Dedifferentiated amniotic fluid mesenchymal stem cell (primary cell): Measurements from ENCODE around the gene MYO9A.

Experiments
- DNase-seq: peaks from one replicate; pipeline ENCODE4 v3.0.0-alpha.2; 2016; ENCODE audit errors: extremely low spot score

The MYO9A gene

DNA sequence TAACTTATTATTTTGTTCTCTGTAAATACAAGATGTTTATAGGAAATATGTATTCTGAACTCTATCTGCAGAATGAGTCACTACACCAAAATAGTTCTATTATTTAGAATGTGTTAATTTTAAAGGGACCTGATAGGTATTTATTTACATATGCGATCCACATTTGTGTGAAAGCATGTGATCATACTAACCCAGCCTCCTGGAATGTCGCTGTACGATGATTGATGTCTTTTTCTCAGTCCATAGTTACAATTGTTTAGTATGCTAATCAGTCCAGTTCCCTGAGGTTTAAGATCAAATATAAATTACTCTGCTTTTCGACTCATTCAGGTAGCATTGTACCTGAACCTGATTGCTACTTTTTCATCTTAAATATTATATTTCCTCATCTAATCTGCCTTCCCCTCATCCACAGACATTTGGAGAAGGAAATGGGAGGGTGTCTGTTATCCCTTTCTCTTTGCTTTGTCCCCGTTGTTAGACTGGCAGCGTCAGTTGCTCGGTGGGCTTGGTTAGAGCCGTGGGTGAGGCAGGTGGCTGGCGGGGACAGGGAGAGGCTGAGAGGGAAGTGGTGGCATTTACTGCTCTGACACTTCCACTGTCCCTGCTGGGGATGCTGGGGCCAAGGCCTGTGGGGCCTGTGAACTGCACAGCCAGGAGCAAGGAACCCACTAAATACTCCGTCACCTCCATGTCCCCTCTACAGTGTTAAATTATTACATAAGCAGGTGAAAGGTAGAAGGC lies 335.4 kb downstream of the MYO9A start:
- DNase-seq: no peak

DNA sequence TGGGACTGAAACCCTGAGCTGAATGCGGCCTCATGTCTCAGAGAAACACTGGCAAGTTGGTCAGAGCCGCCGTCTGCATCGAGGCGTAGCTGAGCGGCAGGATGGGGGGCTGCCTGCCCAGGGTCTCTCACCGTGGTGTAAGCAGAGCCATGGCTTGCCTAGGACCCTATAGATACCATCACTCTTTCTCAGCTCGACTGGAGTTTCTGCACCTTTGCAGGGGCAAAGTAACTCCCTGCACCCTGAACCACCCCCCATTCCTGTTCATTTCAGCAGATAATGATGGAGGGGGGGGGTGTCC lies 336.0 kb downstream of the MYO9A start:
- no peak for DNase-seq

DNA sequence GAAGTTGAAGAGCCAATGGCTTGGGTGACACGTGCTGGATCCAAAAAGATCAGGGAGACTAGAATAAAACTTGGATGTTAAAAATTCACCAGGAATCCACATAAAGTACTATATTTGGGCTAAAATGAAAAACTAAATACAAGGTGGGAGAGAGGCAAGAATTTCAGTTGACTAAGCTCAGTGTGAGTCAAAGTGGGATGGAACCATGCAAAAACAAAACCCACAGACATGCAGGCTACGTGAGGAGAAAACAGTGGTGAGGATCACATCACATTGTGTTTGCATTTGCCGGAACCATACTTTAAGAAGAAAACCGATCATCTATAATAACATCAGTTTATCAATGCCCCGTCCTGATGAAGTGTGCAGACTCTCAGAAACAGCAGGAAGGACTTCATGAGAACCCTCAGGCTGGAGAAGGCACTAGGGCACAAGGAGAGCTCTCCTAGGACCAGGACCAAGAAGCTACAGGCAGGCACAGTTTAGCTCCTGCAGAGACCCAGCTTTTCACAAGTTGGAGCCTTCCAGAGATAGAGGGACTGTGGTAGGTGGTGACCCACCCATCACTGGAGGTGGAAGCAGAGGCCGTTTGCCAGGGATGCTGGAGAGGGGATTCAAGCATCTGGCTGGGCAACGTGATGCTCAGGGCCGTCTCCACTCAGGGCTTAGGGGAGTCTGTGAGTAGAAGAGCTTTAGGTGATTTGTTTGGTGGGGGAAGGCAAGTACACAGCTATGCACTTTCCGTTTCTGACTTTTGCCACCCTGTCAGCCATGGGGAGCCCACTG lies 336.6 kb downstream of the MYO9A start:
- no peak for DNase-seq

DNA sequence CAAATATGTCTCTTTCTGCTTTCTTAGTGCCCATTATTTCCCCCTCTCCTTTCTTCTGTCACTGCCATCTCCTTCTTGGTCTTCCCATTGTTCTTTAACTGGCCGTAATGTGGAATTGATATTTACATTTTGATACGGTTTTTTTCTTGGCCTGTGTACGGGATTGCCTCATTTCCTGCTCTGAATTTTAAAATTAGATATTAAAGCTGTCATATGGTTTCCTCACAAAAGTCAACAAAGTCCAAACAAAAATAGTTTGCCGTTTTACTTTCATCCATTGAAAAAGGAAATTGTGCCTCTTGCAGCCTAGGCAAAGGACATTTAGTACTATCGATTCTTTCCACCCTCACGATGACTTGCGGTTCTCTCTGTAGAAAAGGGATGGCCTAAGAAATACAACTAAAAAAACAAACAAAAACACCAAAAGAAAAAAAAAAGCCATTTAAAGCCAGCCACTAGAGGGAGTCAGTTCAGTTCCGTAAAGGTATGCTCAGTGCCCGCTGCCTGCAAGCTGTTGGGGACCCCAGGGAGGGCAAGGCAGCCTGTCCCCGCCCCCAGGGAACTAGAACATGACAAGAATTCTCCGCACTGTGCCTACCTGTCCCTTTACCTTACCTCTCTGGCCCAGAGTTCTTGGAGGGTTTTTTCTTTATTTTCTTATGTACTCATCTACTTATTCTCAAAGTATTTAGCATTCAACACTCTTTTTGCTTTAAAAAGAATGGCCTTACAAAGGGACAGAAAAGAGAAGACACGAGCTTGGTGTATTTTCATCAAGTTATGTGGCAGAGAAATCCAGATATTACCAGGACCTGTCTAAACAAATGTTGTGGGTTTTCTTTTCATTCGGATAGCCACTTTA lies 337.6 kb downstream of the MYO9A start:
- DNase-seq: peak; percentile 72

DNA sequence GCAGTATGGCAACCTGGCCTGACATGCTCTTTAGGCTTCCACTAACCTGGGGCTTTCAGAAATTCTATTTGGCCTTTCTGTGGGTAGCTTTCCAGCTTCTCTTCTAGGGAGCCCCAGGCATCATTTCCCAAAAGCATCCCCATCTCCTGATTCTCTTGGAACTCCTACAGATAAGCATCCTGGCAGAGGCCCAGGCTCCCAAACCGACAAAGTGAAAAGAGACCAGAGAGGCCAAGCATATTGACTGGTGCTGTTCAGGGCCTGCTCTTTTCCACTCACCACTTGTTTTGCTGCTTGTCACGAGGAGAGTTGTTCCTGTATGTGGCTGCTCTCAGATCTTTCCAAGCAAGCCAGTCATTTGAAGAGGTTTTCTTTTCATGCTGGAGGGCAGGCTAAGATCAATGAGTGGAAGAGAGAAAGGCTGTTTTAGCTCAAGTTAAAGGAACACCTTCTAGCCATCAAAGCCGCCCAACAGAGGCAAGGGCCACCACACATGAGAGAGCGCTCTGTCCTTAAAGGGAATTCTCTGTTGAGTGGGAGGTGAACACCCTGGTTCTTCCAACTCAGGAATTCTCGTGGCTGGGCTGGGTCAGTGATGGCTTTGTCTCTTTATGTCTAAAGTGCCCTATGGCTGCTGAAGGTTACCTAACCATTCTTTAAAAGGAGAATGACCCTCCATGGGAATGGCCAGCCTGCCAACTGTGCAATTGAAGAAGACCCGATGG lies 338.7 kb downstream of the MYO9A start:
- DNase-seq: no peak

DNA sequence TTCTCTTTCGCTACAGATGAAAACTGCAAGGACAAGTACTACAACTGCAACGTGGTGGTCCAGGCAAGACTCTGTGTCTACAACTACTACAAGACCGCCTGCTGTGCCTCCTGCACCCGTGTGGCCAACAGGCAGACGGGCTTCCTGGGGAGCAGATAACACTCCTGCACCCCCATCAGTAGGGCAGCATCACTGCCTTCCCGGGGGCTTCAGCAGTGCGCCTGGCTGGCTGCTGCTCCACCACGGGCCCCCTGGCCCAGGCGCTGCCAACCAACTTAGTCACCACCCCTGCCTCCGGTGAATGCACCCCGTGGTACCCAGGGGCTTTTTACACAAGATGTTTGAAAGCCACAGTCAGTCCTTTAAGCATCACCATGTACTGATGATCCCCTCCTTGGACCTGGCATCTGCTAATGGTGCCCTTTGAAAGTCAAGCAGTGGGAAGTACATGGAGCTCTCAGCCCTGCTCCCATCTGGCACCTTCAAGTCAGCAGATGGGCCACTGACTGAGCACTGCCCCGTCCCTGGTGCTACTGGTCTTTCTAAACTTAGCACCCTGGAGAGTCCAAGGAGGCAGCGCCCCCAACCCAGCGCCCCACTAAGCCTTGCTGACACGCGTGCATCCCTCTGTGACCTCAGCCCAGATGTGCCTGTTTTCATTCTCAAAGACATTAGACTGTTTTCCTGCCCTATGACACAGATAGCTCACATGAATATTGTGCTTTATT lies 340.6 kb downstream of the MYO9A start:
- no peak for DNase-seq

DNA sequence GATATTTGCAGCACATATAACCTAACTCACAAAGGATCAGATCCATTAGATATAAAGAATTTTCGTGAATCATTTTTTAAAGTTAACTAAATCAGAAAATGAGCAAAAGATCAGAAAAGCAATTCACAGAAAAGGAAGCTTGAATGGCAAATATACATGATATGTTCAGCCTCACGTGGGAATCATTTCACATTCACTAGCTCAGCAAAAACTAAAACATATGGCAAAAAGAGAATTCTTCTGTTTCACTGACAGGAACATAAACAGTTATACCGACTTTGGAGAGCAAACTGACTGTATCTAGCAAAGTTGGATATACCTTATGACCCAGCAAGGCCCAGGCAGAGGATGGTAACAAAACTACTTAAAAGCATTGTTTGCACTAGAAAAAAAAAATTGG lies 341.6 kb downstream of the MYO9A start:
- DNase-seq: no peak

DNA sequence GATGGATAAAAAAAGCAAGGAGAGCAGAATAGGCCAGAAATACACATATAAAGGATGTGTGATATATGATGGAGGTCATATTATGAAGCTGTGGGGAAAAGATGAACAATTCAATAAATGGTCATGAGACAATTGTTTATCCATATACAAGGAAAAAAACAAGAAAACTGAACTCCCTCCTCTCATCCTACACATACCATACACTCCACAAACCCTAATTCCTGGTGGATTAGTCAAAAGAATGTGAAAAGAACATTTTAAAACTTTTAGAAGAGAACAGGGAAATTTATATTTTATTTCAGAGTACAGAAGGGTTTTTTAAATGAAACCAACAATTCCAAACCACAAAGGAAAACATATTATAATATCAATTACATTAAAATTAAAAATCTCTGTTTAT lies 342.1 kb downstream of the MYO9A start:
- no peak for DNase-seq

DNA sequence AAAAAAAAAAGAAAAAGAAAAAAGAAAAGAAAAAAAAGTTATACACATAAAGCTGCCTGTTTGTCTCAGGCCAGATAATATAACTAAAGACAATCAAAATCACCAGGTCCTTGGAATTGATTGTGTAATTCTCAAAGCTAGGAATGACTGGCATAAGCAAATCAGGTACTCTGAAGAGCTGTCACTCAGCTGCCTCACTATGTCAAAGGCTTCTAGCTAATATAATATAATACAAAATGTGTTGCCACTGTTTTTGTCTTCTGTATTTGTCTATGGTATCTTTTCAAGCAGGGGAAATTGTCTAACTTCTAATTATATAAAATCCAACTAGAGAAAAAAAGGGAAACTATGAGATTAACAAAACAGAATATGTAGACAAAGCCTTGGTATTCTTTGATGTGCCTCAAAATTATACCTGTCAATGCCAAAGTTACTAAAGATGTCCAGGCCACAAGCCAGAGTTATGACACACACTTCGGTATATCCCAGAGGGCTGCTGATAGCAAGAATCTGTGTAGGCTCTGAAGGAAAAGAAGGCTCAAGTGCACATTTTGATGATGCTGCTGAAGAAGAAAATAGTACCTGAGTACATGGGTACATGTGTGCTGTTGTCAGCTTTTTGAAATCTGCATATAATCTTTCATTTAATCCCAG lies 344.6 kb downstream of the MYO9A start:
- DNase-seq: no peak
